ENCODE measurements around the gene CLCN5.

- TF ChIP-seq POLR2A (IDR thresholded peaks at IDR 0.05) (no peak), CTCF (IDR thresholded peaks at IDR 0.05) (no peak)
Observed at GRCh38 chrX:49951524-49952193, 29.3 kb downstream of the CLCN5 start.

All from right lobe of liver (tissue), 4 donors.